GM18907 (cell line): Measurements from ENCODE around the gene ATP1A3.
"Not testable (repeated sequence)": the region's sequence is repeated elsewhere in the genome, so short reads cannot be mapped to it uniquely, and the experiment has no call there.

Experiments
- ATAC-seq: cut with Tn5 transposase; IDR thresholded peaks from one replicate; pipeline ENCODE4 v1.9.1; 2021; ENCODE audit warnings: mild to moderate bottlenecking, moderate library complexity; ENCODE audit not compliant: unreplicated experiment

The ATP1A3 gene

DNA sequence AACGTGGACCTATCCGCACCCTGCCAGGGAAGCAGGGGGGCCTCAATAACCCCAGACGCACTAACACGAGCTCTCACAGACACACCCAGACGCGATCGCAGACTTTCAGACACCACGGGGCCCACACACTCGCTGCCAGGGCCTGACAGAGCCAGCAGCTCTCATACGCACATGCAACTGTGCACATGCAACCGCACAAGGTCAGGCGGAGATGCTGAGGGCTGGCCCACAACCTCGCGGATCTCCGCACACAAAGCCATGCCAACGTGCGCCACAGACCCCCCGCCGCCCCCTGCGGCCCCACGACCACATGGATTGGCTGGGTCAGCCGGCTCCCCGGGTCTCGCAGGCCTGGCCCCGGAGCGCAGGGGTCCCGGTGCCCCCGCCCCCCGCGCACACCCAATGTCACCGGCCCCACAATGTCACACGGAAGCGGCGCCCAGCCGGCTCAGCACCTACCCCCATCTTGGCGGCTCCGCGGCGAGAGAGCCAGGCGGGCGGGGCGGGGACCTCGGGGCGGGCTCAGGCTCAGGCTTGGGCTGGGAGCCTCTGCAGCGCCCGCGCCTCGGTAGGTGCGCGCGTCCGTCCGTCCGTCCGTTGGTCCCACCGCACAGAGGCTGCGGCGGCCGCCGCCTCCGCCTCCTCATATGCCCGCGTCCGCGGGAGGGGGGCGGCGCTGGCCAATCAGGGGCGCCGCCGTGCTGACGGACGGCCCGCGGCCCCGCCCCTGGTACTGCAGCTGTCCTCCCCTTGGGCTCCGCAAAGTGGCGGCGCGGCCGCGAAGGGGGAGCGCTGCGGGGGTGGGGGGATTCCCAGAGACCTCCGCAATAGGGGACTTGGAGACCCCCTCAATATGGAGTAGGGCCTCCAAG, at the start of gene ATP1A3:
Gene ATP1A3, minus strand, starts transcription at position 619 of the 872 bp plus-strand sequence. Its CDS starts 154 bp downstream, at position 465.
- ATAC-seq, result no peak

DNA sequence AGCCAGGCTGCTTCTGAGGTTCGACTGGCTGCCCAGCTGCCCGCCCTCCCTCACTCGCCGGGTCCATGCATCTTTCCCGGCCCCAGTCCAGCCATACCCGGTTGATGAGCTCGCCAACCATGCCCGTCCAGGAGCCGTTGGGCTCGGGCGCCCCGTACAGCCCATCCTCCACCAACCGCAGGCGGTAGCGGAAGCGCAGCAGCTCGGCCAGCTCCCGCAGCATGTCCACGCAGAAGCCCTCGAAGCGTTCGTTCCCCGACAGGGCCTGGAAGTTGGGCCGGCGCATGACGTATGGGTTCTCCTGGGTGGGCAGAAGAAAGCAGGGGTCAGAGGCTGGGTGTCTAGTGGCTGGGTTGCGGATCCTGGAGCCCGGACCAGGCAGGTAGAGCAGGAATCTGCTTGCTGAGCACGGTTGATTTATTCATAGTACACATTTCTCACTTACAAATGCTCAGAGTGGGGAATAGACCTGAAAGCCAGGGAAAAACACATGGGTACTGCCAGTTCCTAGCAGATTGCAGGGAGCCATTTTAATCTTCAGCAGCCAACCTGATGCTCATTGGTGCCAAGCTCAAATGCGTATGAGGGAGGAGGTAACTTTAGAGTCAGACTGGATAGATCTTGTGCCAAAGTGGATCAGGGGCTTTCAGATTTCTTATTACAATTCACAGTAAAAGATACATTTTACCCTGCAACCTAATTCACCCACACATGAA, 48.6 kb upstream of the ATP1A3 start:
- ATAC-seq, result no peak

DNA sequence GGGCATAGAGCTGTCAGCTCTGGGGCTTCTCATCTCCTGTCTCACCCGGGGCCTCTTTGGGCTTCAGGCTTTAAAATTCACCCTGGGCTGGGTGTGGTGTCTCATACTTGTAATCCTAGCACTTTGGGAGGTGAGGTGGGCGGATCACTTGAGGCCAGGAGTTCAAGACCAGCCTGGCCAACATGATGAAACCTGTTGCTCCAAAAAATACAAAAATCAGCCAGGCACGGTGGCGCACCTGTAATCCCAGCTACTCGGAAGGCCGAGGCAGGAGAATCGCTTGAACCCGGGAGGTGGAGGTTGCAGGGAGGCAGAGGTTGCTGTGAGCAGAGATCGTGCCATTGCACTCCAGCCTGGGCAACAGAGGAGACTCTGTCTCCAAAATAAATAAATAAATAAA, 46.5 kb upstream of the ATP1A3 start:
- ATAC-seq, result not testable (repeated sequence)

DNA sequence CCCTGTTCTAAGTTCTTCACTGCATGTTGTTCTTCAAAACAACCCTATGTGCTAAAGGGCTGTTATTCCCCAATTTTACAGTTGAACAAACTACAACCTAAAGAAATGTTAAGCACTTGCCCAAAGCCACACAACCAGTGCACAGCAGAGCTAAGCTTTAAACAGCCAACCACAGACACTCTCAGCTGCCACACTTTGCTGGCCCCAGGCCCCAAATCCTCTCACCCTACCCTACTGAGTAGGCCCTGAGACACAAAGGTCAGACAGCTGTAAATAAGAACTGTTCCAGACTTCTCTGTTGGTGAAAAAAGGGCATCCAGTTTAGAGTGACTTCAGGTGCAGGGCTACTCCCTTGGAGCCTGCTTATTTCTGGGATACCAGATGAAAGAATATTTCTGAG, 46.0 kb upstream of the ATP1A3 start:
- no peak for ATAC-seq

DNA sequence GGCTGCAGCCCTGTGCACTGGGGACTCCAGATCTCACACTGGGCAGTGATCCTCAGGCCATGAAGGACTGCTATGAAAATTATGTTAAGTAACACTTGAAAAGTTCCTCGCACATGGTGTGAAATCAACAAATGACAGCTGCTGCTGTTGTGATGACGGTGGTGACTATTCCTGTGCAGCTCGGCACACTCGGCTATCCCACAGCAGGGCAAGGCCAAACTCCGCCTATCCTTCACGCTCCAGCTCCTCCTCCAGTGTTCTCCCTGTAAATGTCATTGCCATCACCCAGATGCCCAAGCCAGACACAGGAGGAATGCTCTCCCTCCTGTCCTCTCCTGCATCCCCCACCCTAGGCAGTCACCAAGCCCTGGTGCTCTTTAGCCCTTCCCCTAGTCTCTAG, 44.6 kb upstream of the ATP1A3 start:
- ATAC-seq, result no peak

DNA sequence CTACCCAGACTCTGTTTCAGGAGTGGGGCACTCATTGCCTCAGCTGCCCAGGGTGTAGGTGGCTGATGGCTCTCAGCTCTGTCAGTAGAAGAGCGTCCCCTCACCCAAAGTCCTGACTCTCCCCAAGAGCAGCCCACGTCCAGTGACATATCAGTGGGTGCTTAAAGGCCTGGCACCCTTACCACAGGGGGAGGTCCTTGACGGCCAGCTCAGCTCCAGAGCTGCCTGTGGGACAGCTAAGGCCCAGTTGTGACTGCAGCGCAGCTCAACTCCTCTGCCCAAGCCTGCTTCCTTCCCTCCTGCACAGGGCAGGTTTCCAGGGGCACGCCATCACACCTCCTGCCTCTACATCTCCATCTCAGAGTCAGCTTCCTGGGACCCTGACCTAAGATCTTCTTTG, 43.6 kb upstream of the ATP1A3 start:
- ATAC-seq, result no peak

DNA sequence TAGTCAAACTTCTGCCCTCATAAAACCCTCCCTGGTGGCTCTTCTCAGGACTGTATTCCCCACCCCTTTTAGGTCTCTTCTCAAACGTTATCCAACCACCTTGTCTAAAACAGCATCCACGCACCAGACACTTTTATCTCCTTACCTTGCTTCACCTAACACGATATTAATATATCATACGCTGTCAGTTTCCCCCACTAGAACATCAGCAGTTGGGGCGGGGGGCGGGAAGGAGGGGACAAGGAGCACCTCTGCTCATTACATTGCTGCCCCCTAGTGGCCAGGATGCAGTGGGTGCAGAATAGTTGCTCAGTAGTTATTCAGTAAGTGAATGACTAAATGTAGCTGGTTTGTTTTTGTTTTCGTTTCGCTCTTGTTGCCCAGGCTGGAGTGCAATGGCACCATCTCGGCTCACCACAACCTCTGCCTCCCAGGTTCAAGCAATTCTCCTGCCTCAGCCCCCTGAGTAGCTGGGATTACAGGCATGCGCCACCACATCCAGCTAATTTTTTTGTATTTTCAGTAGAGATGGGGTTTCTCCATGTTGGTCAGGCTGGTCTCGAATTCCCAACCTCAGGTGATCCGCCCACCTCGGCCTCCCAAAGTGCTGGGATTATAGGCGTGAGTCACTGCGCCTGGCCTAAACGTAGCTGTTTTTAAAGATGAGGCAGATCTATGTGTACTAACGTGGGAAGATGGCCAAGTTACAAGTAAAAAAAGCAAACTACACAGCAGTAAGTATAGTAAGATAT, 40.8 kb upstream of the ATP1A3 start:
- not testable (repeated sequence) for ATAC-seq

DNA sequence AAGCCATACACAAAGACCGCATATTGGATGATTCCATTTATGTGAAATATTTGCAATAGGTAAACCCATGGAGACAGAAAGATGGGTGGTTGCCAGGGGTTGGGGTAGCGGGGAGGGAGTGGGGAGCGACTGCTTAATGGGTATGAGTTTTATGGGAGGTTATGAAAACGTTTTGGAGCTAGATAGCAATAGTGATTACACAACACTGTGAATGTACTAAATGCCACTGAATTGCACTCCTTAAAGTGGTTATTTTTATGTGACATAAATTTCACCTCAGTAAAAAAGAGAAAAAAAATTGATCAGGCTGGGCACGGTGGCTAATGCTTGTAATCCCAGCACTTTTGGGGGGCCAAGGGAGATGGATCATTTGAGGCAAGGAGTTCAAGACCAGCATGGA, 39.4 kb upstream of the ATP1A3 start:
- no peak for ATAC-seq

DNA sequence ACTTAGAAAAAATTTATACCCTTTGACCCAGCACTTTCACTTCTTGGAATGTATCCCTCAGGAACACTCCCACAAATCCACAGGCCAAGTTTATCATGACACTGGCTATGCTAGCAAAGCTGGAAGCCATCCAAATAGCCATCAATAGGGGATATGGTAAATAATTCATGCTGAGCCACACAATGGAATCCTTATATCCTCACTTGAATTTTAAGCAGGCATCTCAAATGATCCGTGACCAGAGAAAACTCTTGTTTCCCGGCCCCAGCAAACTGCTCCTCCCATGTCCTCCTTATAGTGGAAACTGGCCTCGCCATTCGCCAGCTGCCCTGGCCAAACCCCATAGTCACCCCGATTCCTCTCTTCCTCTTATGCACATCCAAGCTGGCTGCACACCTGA, 38.4 kb upstream of the ATP1A3 start:
- ATAC-seq, result no peak

DNA sequence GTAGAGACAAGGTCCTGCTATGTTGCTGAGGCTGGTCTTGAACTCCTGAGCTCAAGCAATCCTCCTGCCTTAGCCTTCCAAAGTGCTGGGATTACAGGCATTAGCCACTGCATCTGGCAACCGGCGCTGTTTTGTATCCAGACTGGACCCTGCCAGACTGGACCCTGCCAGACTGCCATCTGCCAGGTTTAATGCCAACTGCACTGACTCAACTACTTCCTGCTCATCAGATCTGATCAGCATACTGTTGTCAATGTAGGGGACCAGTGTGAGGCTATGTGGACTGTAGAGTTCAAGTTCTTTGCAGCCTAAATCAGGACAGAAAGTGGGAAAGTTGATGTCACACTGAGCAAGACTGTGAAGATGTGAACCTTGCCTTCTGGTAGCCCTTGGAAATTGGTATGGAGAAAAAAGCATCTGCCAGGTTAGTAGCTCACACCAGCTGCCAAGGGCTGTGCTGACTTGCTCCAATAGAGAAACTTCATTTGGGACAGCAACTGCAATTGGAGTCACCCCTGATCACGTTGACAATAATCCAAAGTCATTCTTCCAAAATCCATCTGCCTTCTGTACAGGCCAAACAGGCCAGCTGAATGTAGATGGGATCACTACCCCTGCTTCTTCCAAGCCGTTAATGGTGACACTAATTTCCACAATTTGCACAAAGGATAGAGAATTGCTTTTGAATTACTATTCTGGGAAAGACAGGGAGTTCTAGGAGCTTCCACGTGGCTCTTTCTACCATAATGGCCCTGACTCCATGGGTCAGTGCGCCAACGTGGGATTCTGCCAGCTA, 36.8 kb upstream of the ATP1A3 start:
- no peak for ATAC-seq

DNA sequence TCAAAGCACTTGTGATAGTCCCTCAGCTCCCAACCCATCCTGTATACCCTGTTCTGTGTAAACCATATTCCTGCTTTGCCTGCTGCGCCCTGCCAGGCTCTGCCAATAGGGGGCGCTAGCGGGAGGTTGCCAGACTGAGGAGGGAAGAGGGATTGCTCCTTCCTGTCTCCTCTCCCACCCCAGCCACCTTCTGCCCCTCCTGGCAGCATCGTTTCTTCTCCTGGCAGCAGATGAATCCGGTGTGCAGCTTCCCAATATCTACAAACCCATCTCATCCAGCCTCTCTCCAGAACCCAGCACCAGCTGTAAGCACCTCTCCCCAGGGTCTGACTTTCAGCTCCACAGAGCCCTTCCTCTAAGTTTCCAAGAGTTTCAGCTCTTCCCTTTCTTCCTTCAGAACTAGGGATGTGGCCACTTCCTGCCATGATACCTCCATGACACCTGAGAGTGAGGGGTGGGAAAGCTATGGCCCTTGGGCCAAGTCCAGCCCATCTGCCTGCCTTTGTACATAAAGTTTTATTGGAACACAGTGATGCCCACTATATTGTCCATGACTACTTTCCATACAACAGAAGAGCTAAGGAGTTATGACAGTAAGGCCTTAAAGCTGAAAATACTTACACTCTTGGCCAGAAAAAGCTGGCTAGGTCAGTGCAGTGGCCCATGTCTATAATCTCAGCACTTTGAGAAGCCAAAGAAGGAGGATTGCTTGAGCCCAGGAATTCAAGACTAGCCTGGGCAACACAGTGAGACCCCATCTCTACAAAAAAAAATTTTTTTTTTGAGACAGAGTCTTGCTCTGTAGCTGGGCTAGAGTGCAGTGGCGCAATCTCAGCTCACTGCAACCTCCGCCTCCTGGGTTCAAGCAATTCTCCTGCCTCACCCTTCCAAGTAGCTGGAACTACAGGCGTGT, 34.5 kb upstream of the ATP1A3 start:
- ATAC-seq, result no peak

DNA sequence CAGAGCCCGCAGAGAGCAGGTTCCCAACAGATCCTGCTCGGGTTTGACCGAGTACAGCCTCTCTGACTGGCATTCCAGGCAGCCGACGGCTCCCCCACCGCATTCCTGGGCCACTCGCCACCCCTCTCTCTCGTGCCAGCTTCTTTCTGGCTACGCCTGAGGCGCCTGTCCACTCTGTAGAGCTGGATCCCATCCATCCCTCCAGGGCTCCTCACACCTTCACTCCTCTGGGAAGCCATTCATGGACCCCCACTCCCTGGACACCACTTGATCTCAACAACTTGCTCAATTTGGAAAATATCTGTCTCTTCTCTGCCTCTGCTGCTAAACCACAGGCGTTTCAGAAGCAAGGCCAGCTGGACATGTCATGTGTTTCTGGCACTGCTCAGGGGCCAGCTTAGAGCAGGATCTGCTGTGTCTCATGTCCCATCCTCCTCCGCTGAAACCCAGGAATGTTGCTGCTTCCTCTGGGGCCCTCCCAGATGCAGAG, 30.6 kb upstream of the ATP1A3 start:
- ATAC-seq, result no peak

DNA sequence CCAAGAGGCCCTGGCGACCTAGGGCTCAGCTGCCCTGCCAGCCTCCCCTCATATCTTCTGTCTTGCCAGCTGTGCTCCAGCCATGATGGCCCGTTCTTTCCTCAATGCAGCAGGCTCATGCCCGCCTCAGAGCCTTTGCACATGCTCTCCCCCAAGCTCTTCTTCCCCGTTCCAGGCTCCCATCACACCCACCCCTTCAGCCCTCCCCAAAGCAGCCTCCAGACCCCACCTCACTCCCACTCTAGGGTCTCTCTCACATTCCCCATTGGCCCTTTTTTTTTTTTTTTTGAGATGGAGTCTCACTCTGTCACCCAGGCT, 29.9 kb upstream of the ATP1A3 start:
- ATAC-seq, result no peak

DNA sequence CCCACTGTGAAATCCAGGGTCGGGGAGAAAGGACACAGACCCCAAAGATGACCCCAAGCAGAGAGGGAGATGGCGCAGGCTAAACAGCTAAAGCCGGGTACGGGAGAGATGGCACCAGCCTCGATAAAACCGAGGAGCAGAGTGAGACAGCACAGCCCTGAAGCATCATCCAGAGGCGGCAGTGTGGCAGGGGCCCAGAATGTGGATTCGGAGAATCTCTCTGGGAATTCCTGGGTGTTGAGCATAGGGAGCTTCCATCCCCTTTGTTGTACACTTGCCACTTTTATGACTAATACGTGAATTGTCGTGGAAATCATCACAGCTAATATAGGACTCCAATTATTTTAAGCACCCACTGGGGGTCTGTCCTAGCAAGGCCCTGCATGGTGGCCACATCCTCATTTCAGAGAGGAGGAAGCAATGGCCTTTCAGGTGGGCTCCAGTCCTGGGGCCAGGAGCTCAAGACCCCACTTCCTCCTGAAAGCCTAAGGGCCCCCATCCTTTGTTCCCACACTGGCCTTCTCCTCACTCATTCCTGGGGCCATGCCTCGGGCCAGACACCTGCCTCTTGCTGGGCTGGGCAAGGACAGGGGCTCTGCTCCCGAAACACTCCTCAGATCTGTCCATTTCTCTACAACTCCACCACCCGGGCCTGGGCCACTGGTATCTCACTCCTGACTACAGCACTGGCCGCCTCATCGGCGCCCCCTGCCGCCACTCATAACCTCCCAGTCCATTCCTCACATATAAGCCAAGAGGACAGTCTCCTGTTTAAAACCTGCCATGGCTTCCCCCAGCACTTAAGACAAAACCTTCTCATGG, 29.3 kb upstream of the ATP1A3 start:
- ATAC-seq, result no peak

DNA sequence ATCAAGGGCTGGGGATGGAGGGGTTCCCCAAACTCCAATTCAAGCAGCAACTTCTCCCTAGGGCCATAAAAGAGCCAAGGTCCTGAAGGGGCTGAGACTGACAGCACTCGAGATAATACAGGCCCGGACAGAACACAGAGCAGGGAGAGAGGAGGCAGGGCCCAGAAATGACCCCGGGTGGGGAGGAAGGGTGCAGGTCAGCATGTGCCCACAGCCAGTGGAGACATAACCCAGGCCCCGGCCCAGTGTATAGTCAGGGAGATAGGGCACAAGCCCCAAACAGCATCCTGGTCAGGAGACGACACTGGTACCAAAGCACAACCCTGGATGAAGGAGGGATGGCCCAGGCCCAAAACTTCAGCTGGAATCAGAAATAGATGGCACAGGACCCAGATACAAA, 28.6 kb upstream of the ATP1A3 start:
- no peak for ATAC-seq

DNA sequence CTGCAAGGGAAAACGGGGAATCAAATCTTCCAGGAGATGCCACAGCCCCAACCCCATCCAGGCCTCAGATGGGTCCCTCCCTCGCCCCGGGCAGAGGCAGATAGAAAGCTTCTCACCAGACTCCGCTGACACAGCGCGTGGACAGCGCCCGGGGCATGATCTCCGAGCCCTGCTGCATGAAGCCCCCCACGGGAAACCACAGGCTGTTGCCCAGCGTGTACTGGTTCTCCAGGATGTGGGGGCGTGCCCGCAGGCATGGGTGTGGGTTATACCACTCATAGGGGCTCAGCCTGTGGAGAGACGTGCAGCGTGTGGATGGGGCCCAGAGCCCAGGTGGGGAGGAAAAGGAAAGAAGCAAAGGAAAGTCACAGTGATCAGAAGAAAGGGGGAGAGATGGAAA, 27.2 kb upstream of the ATP1A3 start:
- ATAC-seq, result no peak

DNA sequence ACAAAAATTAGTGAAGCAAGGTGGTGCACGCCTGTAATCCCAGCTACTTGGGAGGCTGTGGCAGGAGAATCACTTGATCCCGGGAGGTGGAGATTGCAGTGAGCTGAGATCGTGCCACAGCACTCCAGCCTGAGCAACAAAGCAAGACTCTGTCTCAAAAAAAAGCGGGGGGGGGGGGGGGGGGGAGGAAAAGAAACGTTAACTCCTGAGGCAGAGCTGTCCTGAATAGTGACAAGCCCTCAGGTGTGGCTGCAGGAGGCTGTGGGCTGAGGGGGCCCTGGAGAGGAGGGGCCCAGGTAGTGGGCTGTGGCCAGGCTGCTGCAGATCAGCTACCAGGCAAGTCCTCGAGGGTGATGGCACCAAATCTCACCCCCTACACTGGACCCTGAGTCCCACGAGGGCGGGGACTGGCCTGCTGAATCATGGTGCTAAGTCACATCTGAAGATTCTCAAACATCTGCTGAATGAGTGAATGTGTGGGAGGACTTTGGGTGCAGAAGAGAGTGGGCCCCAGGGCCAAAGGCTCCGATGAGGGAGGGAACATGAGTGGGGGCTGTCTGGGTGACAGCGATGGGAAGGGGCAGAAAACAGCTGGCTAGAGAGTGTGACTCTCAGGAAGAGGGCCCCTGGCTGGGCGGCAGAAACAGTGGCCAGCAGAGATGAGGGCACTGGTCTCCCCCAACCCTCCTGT, 24.6 kb upstream of the ATP1A3 start:
- ATAC-seq, result no peak

DNA sequence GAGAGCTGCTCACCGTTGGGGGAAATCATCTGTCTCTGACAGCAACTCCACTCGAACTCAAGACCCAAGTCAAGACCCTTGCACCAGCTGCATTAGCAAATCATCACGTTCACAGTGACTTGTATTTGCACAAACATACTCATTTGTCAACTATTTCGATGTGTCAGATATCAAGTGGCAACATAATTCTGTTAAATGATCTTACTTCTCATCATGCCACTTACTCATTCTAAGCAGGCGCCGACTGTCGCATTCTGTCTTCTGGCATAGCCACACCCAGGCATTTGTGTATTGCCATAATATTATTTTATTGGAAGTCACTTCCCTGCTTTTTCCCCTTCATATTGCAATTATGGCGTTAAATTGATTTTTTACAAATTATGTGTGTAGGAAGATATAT, 23.0 kb upstream of the ATP1A3 start:
- no peak for ATAC-seq
